GM23338 (cell line): Measurements from ENCODE around the gene NT5DC2. TPM values are rescaled to one million over a fixed set of nuclear protein-coding genes. Genes with fewer than 3 reads are reported as not detected.

ENCODE experiments used
- ATAC-seq: fragments of 200-7000 bp; cut with Tn5 transposase; 3 replicates; pipeline ENCODE4 v1.9.1; 2020
- DNase-seq: peaks from one replicate; pipeline ENCODE4 v3.0.0-alpha.2; 2015; ENCODE audit warnings: low spot score
- H2AFZ ChIP-seq: fragments of 200-600 bp; sonication (generic); 2 replicates; pipeline ENCODE4 v1.8.0; 2016; ENCODE audit warnings: antibody characterized with exemption, mild to moderate bottlenecking, moderate library complexity
- H3F3A ChIP-seq: fragments of 200-600 bp; sonication (generic); replicated peaks from 2 replicates; pipeline ENCODE4 v1.8.0; 2017; ENCODE audit warnings: antibody characterized with exemption, mixed run types, low read depth
- H3K27ac ChIP-seq: fragments of 200-600 bp; sonication (generic); 2 replicates; pipeline ENCODE4 v1.6.1; 2016; ENCODE audit warnings: low read depth
- H3K27me3 ChIP-seq: fragments of 200-600 bp; sonication (generic); 2 replicates; pipeline ENCODE4 v1.8.0; 2016; ENCODE audit warnings: mild to moderate bottlenecking, mixed run types, moderate library complexity; ENCODE audit not compliant: insufficient read depth
- H3K36me3 ChIP-seq: fragments of 200-600 bp; sonication (generic); 2 replicates; pipeline ENCODE4 v1.8.0; 2016; ENCODE audit warnings: mild to moderate bottlenecking; ENCODE audit not compliant: insufficient read depth
- H3K4me1 ChIP-seq: fragments of 200-600 bp; sonication (generic); 2 replicates; pipeline ENCODE4 v1.8.0; 2016; ENCODE audit warnings: mild to moderate bottlenecking, moderate library complexity; ENCODE audit not compliant: insufficient read depth
- H3K4me2 ChIP-seq: fragments of 200-600 bp; sonication (generic); 2 replicates; pipeline ENCODE4 v1.7.1; 2017; ENCODE audit warnings: mixed run types
- H3K4me3 ChIP-seq: fragments of 200-600 bp; sonication (generic); 2 replicates; pipeline ENCODE4 v1.6.1; 2016; ENCODE audit warnings: mixed run types
- H3K79me2 ChIP-seq: fragments of 200-600 bp; sonication (generic); replicated peaks from 2 replicates; pipeline ENCODE4 v1.8.0; 2017; ENCODE audit warnings: mild to moderate bottlenecking; ENCODE audit not compliant: insufficient read depth
- H3K9me2 ChIP-seq: fragments of 200-600 bp; sonication (generic); 2 replicates; pipeline ENCODE4 v1.8.0; 2017; ENCODE audit not compliant: insufficient read depth
- H4K20me1 ChIP-seq: fragments of 200-600 bp; sonication (generic); replicated peaks from 2 replicates; pipeline ENCODE4 v1.8.0; 2017; ENCODE audit warnings: mild to moderate bottlenecking; ENCODE audit not compliant: insufficient read depth
- H3K27ac Mint-ChIP-seq: 2 replicates; pipeline ENCODE4 v1.8.0; 2020; ENCODE audit warnings: inconsistent platforms, mild to moderate bottlenecking, moderate library complexity, mixed read lengths
- H3K27me3 Mint-ChIP-seq: 3 replicates; pipeline ENCODE4 v1.8.0; 2022; ENCODE audit warnings: low read depth, mild to moderate bottlenecking, moderate library complexity, mixed read lengths, inconsistent platforms; ENCODE audit not compliant: insufficient read depth, poor library complexity
- H3K36me3 Mint-ChIP-seq: 3 replicates; pipeline ENCODE4 v1.8.0; 2021; ENCODE audit warnings: low read depth, mild to moderate bottlenecking, inconsistent platforms, moderate library complexity, mixed read lengths
- H3K4me1 Mint-ChIP-seq: 3 replicates; pipeline ENCODE4 v1.8.0; 2020; ENCODE audit warnings: mild to moderate bottlenecking, inconsistent platforms, mixed read lengths
- H3K4me3 Mint-ChIP-seq: 3 replicates; pipeline ENCODE4 v1.8.0; 2021; ENCODE audit warnings: moderate library complexity, mild to moderate bottlenecking, inconsistent platforms, mixed read lengths
- H3K9me3 Mint-ChIP-seq: 3 replicates; pipeline ENCODE4 v1.8.0; 2020; ENCODE audit warnings: moderate library complexity, mild to moderate bottlenecking, inconsistent platforms, mixed read lengths
- CTCF ChIP-seq, 2 experiments: fragments of 200-600 bp in 1 of 2; sonication (generic) in 1 of 2; conservative IDR thresholded peaks; 2 replicates each; pipeline versions ENCODE4 v1.5.1 to v1.6.1; 2016 to 2017; ENCODE audit warnings: antibody characterized with exemption in 2 of 2, low read depth in 2 of 2, mild to moderate bottlenecking in 2 of 2, moderate library complexity in 1 of 2
- ETS1 ChIP-seq: IDR thresholded peaks from 2 replicates; pipeline ENCODE4 v1.6.1; 2016; ENCODE audit warnings: antibody characterized with exemption
- EZH2 ChIP-seq: fragments of 200-600 bp; sonication (generic); IDR thresholded peaks from one replicate; pipeline ENCODE4 v1.8.0; 2017; ENCODE audit warnings: antibody characterized with exemption, mild to moderate bottlenecking, low read depth; ENCODE audit not compliant: unreplicated experiment
- EZH2phosphoT487 ChIP-seq: fragments of 200-600 bp; sonication (generic); IDR thresholded peaks from one replicate; pipeline ENCODE4 v1.8.1; 2018; ENCODE audit warnings: antibody characterized with exemption; ENCODE audit not compliant: unreplicated experiment
- JUNB ChIP-seq: IDR thresholded peaks from one replicate; pipeline ENCODE4 v1.6.1; 2016; ENCODE audit warnings: antibody characterized with exemption; ENCODE audit not compliant: unreplicated experiment
- NANOG ChIP-seq: IDR thresholded peaks from 2 replicates; pipeline ENCODE4 v1.6.1; 2016; ENCODE audit warnings: antibody characterized with exemption, borderline replicate concordance
- REST ChIP-seq: IDR thresholded peaks from one replicate; pipeline ENCODE4 v1.6.1; 2018; ENCODE audit warnings: antibody characterized with exemption; ENCODE audit not compliant: unreplicated experiment
- ZNF114 ChIP-seq: fragments of 250-450 bp; sonication (Bioruptor Pico); IDR thresholded peaks from 2 replicates; pipeline ENCODE4 v1.5.0; 2020; ENCODE audit warnings: mild to moderate bottlenecking, moderate library complexity
- ZNF331 ChIP-seq: fragments of 250-450 bp; sonication (Bioruptor Pico); IDR thresholded peaks from 2 replicates; pipeline ENCODE4 v1.5.0; 2020; ENCODE audit warnings: low read depth, mild to moderate bottlenecking, moderate library complexity
- ZNF462 ChIP-seq: fragments of 250-450 bp; sonication (Bioruptor Pico); IDR thresholded peaks from 2 replicates; pipeline ENCODE4 v1.5.0; 2020; ENCODE audit warnings: mild to moderate bottlenecking, moderate library complexity
- polyA plus RNA-seq: library from polyadenylated mRNA; unstranded; fragments of >200 nt; fragmentation: Nextera tagmentation; extraction: Ambion mirVana; gene quantifications from 2 replicates; pipeline ENCODE4 v1.2.1, GENCODE V29; 2016
- total RNA-seq: library from RNA; depleted of rRNA; stranded (reverse); fragments of >200 nt; shearing (Covaris generic); gene quantifications from 2 replicates; pipeline ENCODE4 v1.2.3, GENCODE V29; 2014

NT5DC2 gene
- total and polyA plus RNA-seq, 2 experiments from 2014 or later: 269 to 324 TPM

GRCh38 chr3:52557011-52557960, 23.6 kb upstream of the NT5DC2 start (continued):
- no peak for TF ChIP-seq CTCF (conservative IDR thresholded peaks at IDR 0.05; ENCODE audit: low read depth in 2 of 2)

- Histone ChIP-seq H3K4me3 (no peak overlapping the region), H4K20me1 (no peaks in the 10 kb centered on the region), H3K79me2 (no peaks in the 10 kb centered on the region), H3K27ac (no peak overlapping the region), H3K4me1 (peaks cover 7% of the 10 kb centered on the region; the same call in 1 of the 2 replicates), H3K36me3 (peaks cover 7% of the 10 kb centered on the region), H3K9me2 (no peaks in the 10 kb centered on the region), H3K27me3 (no peaks in the 10 kb centered on the region), H3F3A (no peaks in the 10 kb centered on the region), H3K4me2 (no peak overlapping the region), H2AFZ (no peak overlapping the region)
- DNase-seq: no peak
- no peaks in the 10 kb centered on the region for H3K9me3 Mint-ChIP-seq
- no peak overlapping the region for H3K4me3 Mint-ChIP-seq
- H3K27ac Mint-ChIP-seq: peak overlapping the region; percentile 79; the same call in 1 of the 2 replicates
- peaks cover 4% of the 10 kb centered on the region for H3K27me3 Mint-ChIP-seq
- H3K36me3 Mint-ChIP-seq: peaks cover 17% of the 10 kb centered on the region
- peaks cover 17% of the 10 kb centered on the region; the same call in 2 of the 3 replicates for H3K4me1 Mint-ChIP-seq
- no peak for ATAC-seq
- no peak for TF ChIP-seq NANOG
- no peak for TF ChIP-seq JUNB
- TF ChIP-seq EZH2: no peak
- no peak for TF ChIP-seq REST
- TF ChIP-seq ZNF462 (CRISPR knock-in tag): no peak
- no peak for TF ChIP-seq EZH2phosphoT487
- no peak for TF ChIP-seq ZNF114 (CRISPR knock-in tag)
- no peak for TF ChIP-seq ETS1
- no peak for TF ChIP-seq ZNF331
These were observed 21.4 kb upstream of the NT5DC2 start for GRCh38 chr3:52555056-52555455.
